ENCODE measurements around the gene INO80D. TPM values are rescaled to one million over a fixed set of nuclear protein-coding genes. Genes with fewer than 3 reads are reported as not detected.

The INO80D gene
- total and polyA plus RNA-seq, 2 of the 13 experiments (the other 11 are each of a cell fraction or from before 2014, with no cell fraction given), result 7.6 to 7.9 TPM

- TF ChIP-seq ZNF124 (CRISPR knock-in tag; IDR thresholded peaks at IDR 0.05), result no peak
- TF ChIP-seq SMARCE1 (IDR thresholded peaks at IDR 0.05; ENCODE audit: borderline replicate concordance), result no peak
- TF ChIP-seq AHDC1 (CRISPR knock-in tag; IDR thresholded peaks at IDR 0.05; ENCODE audit: borderline replicate concordance), result peak; percentile 47; the same call in 1 of the 2 replicates
- TF ChIP-seq ATF1 (CRISPR knock-in tag; IDR thresholded peaks at IDR 0.05), result no peak
- no peak for TF ChIP-seq ZNF460 (CRISPR knock-in tag; IDR thresholded peaks at IDR 0.05; ENCODE audit: borderline replicate concordance)
- no peak for TF ChIP-seq ZNF431 (CRISPR knock-in tag; IDR thresholded peaks at IDR 0.05; ENCODE audit: borderline replicate concordance, low read depth)
- TF ChIP-seq SALL1 (CRISPR knock-in tag; IDR thresholded peaks at IDR 0.05), result 0 out of 2 replicates have a peak, but pooled peaks have one; percentile 10
- no peak for TF ChIP-seq SP1 (IDR thresholded peaks at IDR 0.05)
- no peak for TF ChIP-seq SP1 (CRISPR knock-in tag; IDR thresholded peaks at IDR 0.05)
- TF ChIP-seq JDP2 (CRISPR knock-in tag; IDR thresholded peaks at IDR 0.05; ENCODE audit: borderline replicate concordance), result no peak
- no peak for TF ChIP-seq NFKB2 (CRISPR knock-in tag; IDR thresholded peaks at IDR 0.05; ENCODE audit: borderline replicate concordance)
- no peak for TF ChIP-seq THYN1 (CRISPR knock-in tag; IDR thresholded peaks at IDR 0.05; ENCODE audit: borderline replicate concordance, low read depth)
- no peak for TF ChIP-seq DR1 (CRISPR knock-in tag; IDR thresholded peaks at IDR 0.05)
- no peak for TF ChIP-seq ZNF326 (CRISPR knock-in tag; IDR thresholded peaks at IDR 0.05; ENCODE audit: borderline replicate concordance)
- TF ChIP-seq ADNP (CRISPR knock-in tag; IDR thresholded peaks at IDR 0.05), result 0 out of 2 replicates have a peak, but pooled peaks have one; percentile 21
- peak; percentile 91 for TF ChIP-seq FOXA3 (CRISPR knock-in tag; IDR thresholded peaks at IDR 0.05)
- no peak for TF ChIP-seq ZNF674 (CRISPR knock-in tag; IDR thresholded peaks at IDR 0.05; ENCODE audit: low read depth)
- TF ChIP-seq ZBTB46 (CRISPR knock-in tag; IDR thresholded peaks at IDR 0.05; ENCODE audit: borderline replicate concordance), result no peak
- no peak for TF ChIP-seq ZBTB10 (CRISPR knock-in tag; IDR thresholded peaks at IDR 0.05; ENCODE audit: borderline replicate concordance)
- TF ChIP-seq ZFYVE20 (CRISPR knock-in tag; IDR thresholded peaks at IDR 0.05; ENCODE audit: borderline replicate concordance, low read depth), result no peak
Observed at GRCh38 chr2:205989271-205990071, 96.5 kb downstream of the INO80D start (continued).

All from HepG2 (cell line).